Keratinocyte (primary cell): ENCODE measurements around the gene CPNE4. TPM values are rescaled to one million over a fixed set of nuclear protein-coding genes. Genes with fewer than 3 reads are reported as not detected.

Source experiments
- DNase-seq: peaks from one replicate; pipeline ENCODE4 v3.0.0-alpha.2; 2011; ENCODE audit warnings: low read depth, missing footprints, low spot score
- FAIRE-seq: peaks from 2 replicates; lab custom pipeline; 2011; peaks lifted over from hg19 to GRCh38; lab: Jason Lieb, UNC
- H2AFZ ChIP-seq: 2 replicates; pipeline ENCODE4 v1.6.0; 2012; ENCODE audit warnings: low read length, control low read depth, inconsistent platforms; ENCODE audit not compliant: control insufficient read depth
- H3K27ac ChIP-seq: 2 replicates; pipeline ENCODE4 v1.5.1; 2011; ENCODE audit warnings: low read length; ENCODE audit not compliant: control insufficient read depth, insufficient read depth
- H3K27me3 ChIP-seq: 3 replicates; pipeline ENCODE4 v1.6.0; 2011; ENCODE audit warnings: low read length; ENCODE audit not compliant: control insufficient read depth, insufficient read depth; ENCODE audit errors: extremely low read depth
- H3K36me3 ChIP-seq, 2 experiments: 2 replicates in 1 of 2; 3 replicates in 1 of 2; pipeline ENCODE4 v1.5.1; 2011; ENCODE audit warnings: low read length in 2 of 2, mild to moderate bottlenecking in 1 of 2; ENCODE audit not compliant: control insufficient read depth in 2 of 2, insufficient read depth in 2 of 2; ENCODE audit errors: extremely low read depth in 1 of 2
- H3K4me1 ChIP-seq: 3 replicates; pipeline ENCODE4 v1.5.1; 2011; ENCODE audit warnings: low read length; ENCODE audit not compliant: control insufficient read depth, insufficient read depth; ENCODE audit errors: extremely low read depth
- H3K4me2 ChIP-seq: 3 replicates; pipeline ENCODE4 v1.6.0; 2011; ENCODE audit warnings: low read depth, low read length; ENCODE audit not compliant: control insufficient read depth, insufficient read depth; ENCODE audit errors: extremely low read depth
- H3K4me3 ChIP-seq, 3 experiments: fragments of 200-600 bp in 1 of 3; sonication (generic) in 1 of 3; 2 replicates in 2 of 3; 3 replicates in 1 of 3; pipeline ENCODE4 v1.5.1; 2011 to 2016; ENCODE audit warnings: low read length in 3 of 3, mild to moderate bottlenecking in 3 of 3, control low read depth in 2 of 3, inconsistent platforms in 1 of 3, low read depth in 1 of 3, mixed read lengths in 1 of 3, mixed run types in 1 of 3, moderate library complexity in 1 of 3; ENCODE audit not compliant: control insufficient read depth in 2 of 3, insufficient read depth in 2 of 3; ENCODE audit errors: extremely low read depth in 1 of 3
- H3K79me2 ChIP-seq: 2 replicates; pipeline ENCODE4 v1.6.0; 2012; ENCODE audit warnings: low read length; ENCODE audit not compliant: control insufficient read depth, insufficient read depth
- H3K9ac ChIP-seq: 3 replicates; pipeline ENCODE4 v1.6.0; 2011; ENCODE audit warnings: low read length; ENCODE audit not compliant: control insufficient read depth, insufficient read depth; ENCODE audit errors: extremely low read depth
- H3K9me1 ChIP-seq: 3 replicates; pipeline ENCODE4 v1.6.0; 2011; ENCODE audit warnings: low read length; ENCODE audit not compliant: control insufficient read depth, insufficient read depth; ENCODE audit errors: extremely low read depth
- H3K9me3 ChIP-seq: 2 replicates; pipeline ENCODE4 v1.5.1; 2012; ENCODE audit warnings: low read depth, low read length; ENCODE audit not compliant: control insufficient read depth
- H4K20me1 ChIP-seq: 3 replicates; pipeline ENCODE4 v1.6.0; 2011; ENCODE audit warnings: low read length; ENCODE audit not compliant: control insufficient read depth, insufficient read depth; ENCODE audit errors: extremely low read depth
- EZH2 ChIP-seq: IDR thresholded peaks from one replicate; pipeline ENCODE4 v1.6.1; 2012; ENCODE audit warnings: inconsistent platforms, mild to moderate bottlenecking, low read length, moderate library complexity
- dilution Hi-C: fragments of 300-500 bp; cut with MboI; formaldehyde crosslinking; loops from one replicate; pipeline ENCODE4 v1.7.0; 2020; ENCODE audit warnings: low sequenced_read_pairs; ENCODE audit not compliant: extremely low pct_ligation_motif_present
- polyA plus RNA-seq, 5 experiments: library from polyadenylated mRNA; depleted of rRNA in 3 of 5; stranded (reverse) in 3 of 5; stranded (forward) in 1 of 5; unstranded in 1 of 5; fragments of >200 nt; gene quantifications; 1 replicate in 1 of 5; 2 replicates in 3 of 5; 3 replicates in 1 of 5; pipeline versions ENCODE4 v1.2.1 to v1.2.3, GENCODE V29; 2011 to 2012; ENCODE audit warnings: missing spikeins in 2 of 5, low read depth in 1 of 5, low replicate concordance in 1 of 5
- TF ChIP-seq, protein P1 (sequence below), 3 experiments: IDR thresholded peaks in 1 of 3; conservative IDR thresholded peaks in 1 of 3; optimal IDR thresholded peaks in 1 of 3; 2 replicates in 2 of 3; 3 replicates in 1 of 3; pipeline versions ENCODE3 to v1.5.1; 2011; ENCODE audit warnings: low read length in 3 of 3, mild to moderate bottlenecking in 3 of 3, moderate library complexity in 2 of 3, control low read depth in 1 of 3, inconsistent platforms in 1 of 3; ENCODE audit not compliant: insufficient read depth in 2 of 3; ENCODE audit errors: extremely low read depth in 1 of 3

CPNE4 gene
- polyA plus RNA-seq, 1 donor (not counting 4 experiments of a cell fraction or from before 2014, with no cell fraction given), result 0.08 TPM

GRCh38 chr3:131612745-131613144, 422.1 kb downstream of the CPNE4 start:
- Histone ChIP-seq H3K4me1 (no peaks in the 10 kb centered on the region), H3K27ac (no peak overlapping the region), H3K9me3 (no peaks in the 10 kb centered on the region), H3K9ac (no peak overlapping the region), H4K20me1 (no peaks in the 10 kb centered on the region), H3K27me3 (no peaks in the 10 kb centered on the region), H2AFZ (no peak overlapping the region), H3K36me3 (no peaks in the 10 kb centered on the region), H3K79me2 (no peaks in the 10 kb centered on the region), H3K4me2 (no peak overlapping the region), H3K4me3 (no peak overlapping the region), H3K9me1 (no peaks in the 10 kb centered on the region)
- no peak for FAIRE-seq
- TF ChIP-seq, protein P1, sequence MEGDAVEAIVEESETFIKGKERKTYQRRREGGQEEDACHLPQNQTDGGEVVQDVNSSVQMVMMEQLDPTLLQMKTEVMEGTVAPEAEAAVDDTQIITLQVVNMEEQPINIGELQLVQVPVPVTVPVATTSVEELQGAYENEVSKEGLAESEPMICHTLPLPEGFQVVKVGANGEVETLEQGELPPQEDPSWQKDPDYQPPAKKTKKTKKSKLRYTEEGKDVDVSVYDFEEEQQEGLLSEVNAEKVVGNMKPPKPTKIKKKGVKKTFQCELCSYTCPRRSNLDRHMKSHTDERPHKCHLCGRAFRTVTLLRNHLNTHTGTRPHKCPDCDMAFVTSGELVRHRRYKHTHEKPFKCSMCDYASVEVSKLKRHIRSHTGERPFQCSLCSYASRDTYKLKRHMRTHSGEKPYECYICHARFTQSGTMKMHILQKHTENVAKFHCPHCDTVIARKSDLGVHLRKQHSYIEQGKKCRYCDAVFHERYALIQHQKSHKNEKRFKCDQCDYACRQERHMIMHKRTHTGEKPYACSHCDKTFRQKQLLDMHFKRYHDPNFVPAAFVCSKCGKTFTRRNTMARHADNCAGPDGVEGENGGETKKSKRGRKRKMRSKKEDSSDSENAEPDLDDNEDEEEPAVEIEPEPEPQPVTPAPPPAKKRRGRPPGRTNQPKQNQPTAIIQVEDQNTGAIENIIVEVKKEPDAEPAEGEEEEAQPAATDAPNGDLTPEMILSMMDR (optimal IDR thresholded peaks at IDR 0.05 in 1 of 3, IDR thresholded peaks at IDR 0.05 in 1 of 3, conservative IDR thresholded peaks at IDR 0.05 in 1 of 3; ENCODE audit: extremely low read depth in 1 of 3, insufficient read depth in 2 of 3, low read length in 3 of 3), result no peak
- no peak for TF ChIP-seq EZH2
- dilution Hi-C loops, result no loop called here
- no peak for DNase-seq

DNA sequence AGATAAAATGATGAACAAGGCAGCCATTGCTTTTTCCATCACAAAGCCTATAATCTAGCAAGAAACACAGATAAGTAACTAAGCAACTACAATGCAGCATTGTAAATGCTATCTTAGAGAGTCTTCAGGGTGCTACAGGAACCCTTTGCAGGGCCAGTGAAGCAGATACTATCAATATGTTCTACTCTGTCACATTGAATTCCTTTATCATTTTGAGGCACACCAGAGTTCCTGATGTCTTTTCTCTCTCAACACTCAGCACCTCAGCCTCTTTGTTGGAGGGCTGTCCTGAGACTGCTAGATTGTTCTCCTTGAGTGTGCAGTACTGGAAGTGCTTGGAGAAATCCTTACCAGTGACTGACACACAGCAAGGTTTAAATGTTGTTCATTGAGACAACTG, 424.6 kb downstream of the CPNE4 start:
- H3K79me2 ChIP-seq, result no peaks in the 10 kb centered on the region
- no peaks in the 10 kb centered on the region for H3K4me1 ChIP-seq
- no peak overlapping the region for H3K9ac ChIP-seq
- no peak overlapping the region for H3K4me3 ChIP-seq
- no peak overlapping the region for H3K27ac ChIP-seq
- H3K27me3 ChIP-seq, result no peaks in the 10 kb centered on the region
- no peaks in the 10 kb centered on the region for H3K9me3 ChIP-seq
- no peak for FAIRE-seq
- no peaks in the 10 kb centered on the region for H4K20me1 ChIP-seq
- no peaks in the 10 kb centered on the region for H3K36me3 ChIP-seq
- dilution Hi-C loops, result no loop called here
- TF ChIP-seq, protein P1 (optimal IDR thresholded peaks at IDR 0.05 in 1 of 3, IDR thresholded peaks at IDR 0.05 in 1 of 3, conservative IDR thresholded peaks at IDR 0.05 in 1 of 3; ENCODE audit: extremely low read depth in 1 of 3, insufficient read depth in 2 of 3, low read length in 3 of 3), result no peak
- TF ChIP-seq EZH2, result no peak
- no peaks in the 10 kb centered on the region for H3K9me1 ChIP-seq
- no peak overlapping the region for H2AFZ ChIP-seq
- no peak overlapping the region for H3K4me2 ChIP-seq
- no peak for DNase-seq
